ENCODE measurements around the gene ATP5MC3.

The ATP5MC3 gene

DNA sequence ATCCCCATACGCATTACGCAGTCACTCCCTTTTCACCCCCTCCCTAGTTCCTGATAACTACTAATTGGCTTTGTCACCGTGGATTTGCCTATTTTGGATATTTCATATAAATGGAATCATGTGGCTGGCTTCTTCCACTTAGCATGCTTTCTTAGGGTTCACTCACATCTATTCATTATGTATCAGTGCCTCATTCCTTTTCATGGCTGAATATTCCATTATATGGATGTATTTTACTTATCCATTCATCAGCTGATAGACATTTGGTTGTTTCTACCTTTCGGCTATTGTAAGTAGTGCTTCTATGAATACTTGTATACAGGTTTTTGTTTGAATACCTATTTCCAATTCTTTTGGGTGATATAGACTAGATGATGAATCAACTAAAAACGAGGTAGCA is 4.9 kb downstream of the ATP5MC3 start:
- H3K4me1 ChIP-seq (ENCODE audit: control insufficient read depth in 2 of 2, insufficient read depth in 1 of 2, low read depth in 1 of 2, low read length in 2 of 2): no peaks in the 10 kb centered on the region
- H3K23ac ChIP-seq (ENCODE audit: low read depth, low read length, poor library complexity): no peak overlapping the region
- H3K4me2 ChIP-seq (ENCODE audit: insufficient read depth, low read length, poor library complexity, severe bottlenecking): no peak overlapping the region
- H4K8ac ChIP-seq (ENCODE audit: low read depth, low read length): no peak overlapping the region
- no peak overlapping the region for H3K27ac ChIP-seq (replicated peaks; ENCODE audit: low read length)
- no peak overlapping the region for H2BK12ac ChIP-seq (ENCODE audit: low read length)
- H3K4me3 ChIP-seq (ENCODE audit: low read length in 2 of 2): no peak overlapping the region
- no peak overlapping the region for H3K14ac ChIP-seq (ENCODE audit: low read length)
- no peak for DNase-seq (ENCODE audit: low spot score)
- WGBS, 2 donors (ENCODE audit: extremely low coverage in 2 of 2, insufficient read length in 2 of 2, insufficient replicate concordance in 1 of 2): no CpG with 5 or more reads among the region's 5 CpGs
- no peak overlapping the region for H3K9ac ChIP-seq (ENCODE audit: low read depth, low read length, poor library complexity)
- H4K91ac ChIP-seq (ENCODE audit: low read depth, low read length, poor library complexity): no peak overlapping the region
- H2BK120ac ChIP-seq (ENCODE audit: low read depth, low read length): no peak overlapping the region
- no peak overlapping the region for H2AK5ac ChIP-seq (ENCODE audit: low read depth, low read length)
- no peak overlapping the region for H2BK15ac ChIP-seq (ENCODE audit: low read length)
- peaks cover 7 to 63% of the 10 kb centered on the region in 2 donors for H3K36me3 ChIP-seq (replicated peaks in 1 of 2; ENCODE audit: control insufficient read depth in 2 of 2, insufficient read depth in 2 of 2, low read length in 2 of 2)
- no peak overlapping the region for H2BK5ac ChIP-seq (ENCODE audit: low read length)
- H2AFZ ChIP-seq (ENCODE audit: low read length): no peak overlapping the region
- no peak overlapping the region for H3K4ac ChIP-seq (ENCODE audit: low read length)
- no peak overlapping the region for H3K18ac ChIP-seq (ENCODE audit: low read length)
- no peaks in the 10 kb centered on the region for H3K79me1 ChIP-seq (ENCODE audit: low read depth, low read length)
- H3K9me3 ChIP-seq (replicated peaks in 1 of 2; ENCODE audit: control insufficient read depth in 2 of 2, insufficient read depth in 1 of 2, low read depth in 1 of 2, low read length in 2 of 2): no peaks in the 10 kb centered on the region
- no peaks in the 10 kb centered on the region for H3K27me3 ChIP-seq (ENCODE audit: control insufficient read depth in 3 of 3, insufficient read depth in 3 of 3, low read depth in 1 of 3, low read length in 3 of 3)

DNA sequence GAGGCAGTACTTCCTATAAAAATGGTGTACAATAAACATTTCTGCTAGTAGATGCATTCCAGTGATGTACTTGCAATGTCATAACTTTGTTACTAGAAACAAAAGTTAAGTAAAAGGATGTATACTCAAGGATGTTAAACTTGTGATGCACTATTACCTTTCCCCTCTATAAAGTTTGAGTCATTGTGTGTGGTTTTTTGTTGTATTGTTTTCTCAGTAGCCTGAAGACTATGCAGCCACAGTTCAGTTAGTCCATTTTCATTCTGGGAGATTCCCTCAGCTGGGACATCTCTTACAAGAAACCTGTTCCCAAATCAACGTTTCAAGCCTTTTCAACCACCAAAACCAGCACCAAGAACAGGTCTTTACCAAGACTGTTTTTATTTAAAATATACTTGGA is 5.6 kb downstream of the ATP5MC3 start:
- Histone ChIP-seq H3K36me3 (replicated peaks in 1 of 2; ENCODE audit: control insufficient read depth in 2 of 2, insufficient read depth in 2 of 2, low read length in 2 of 2) (peaks cover 7 to 63% of the 10 kb centered on the region in 2 donors), H2AFZ (ENCODE audit: low read length) (no peak overlapping the region), H3K18ac (ENCODE audit: low read length) (no peak overlapping the region), H3K14ac (ENCODE audit: low read length) (no peak overlapping the region), H3K4me2 (ENCODE audit: insufficient read depth, low read length, poor library complexity, severe bottlenecking) (no peak overlapping the region), H2BK12ac (ENCODE audit: low read length) (no peak overlapping the region), H3K4me1 (ENCODE audit: control insufficient read depth in 2 of 2, insufficient read depth in 1 of 2, low read depth in 1 of 2, low read length in 2 of 2) (no peaks in the 10 kb centered on the region), H3K79me1 (ENCODE audit: low read depth, low read length) (no peaks in the 10 kb centered on the region), H3K4ac (ENCODE audit: low read length) (no peak overlapping the region), H2BK5ac (ENCODE audit: low read length) (no peak overlapping the region), H3K4me3 (ENCODE audit: low read length in 2 of 2) (no peak overlapping the region), H2AK5ac (ENCODE audit: low read depth, low read length) (no peak overlapping the region), H3K9ac (ENCODE audit: low read depth, low read length, poor library complexity) (no peak overlapping the region), H2BK120ac (ENCODE audit: low read depth, low read length) (no peak overlapping the region), H3K27me3 (ENCODE audit: control insufficient read depth in 3 of 3, insufficient read depth in 3 of 3, low read depth in 1 of 3, low read length in 3 of 3) (no peaks in the 10 kb centered on the region), H3K27ac (replicated peaks; ENCODE audit: low read length) (no peak overlapping the region), H3K23ac (ENCODE audit: low read depth, low read length, poor library complexity) (no peak overlapping the region), H3K9me3 (replicated peaks in 1 of 2; ENCODE audit: control insufficient read depth in 2 of 2, insufficient read depth in 1 of 2, low read depth in 1 of 2, low read length in 2 of 2) (no peaks in the 10 kb centered on the region), H4K91ac (ENCODE audit: low read depth, low read length, poor library complexity) (no peak overlapping the region), H2BK15ac (ENCODE audit: low read length) (no peak overlapping the region), H4K8ac (ENCODE audit: low read depth, low read length) (no peak overlapping the region)
- no CpG with 5 or more reads among the region's 1 CpG for WGBS, 2 donors (ENCODE audit: extremely low coverage in 2 of 2, insufficient read length in 2 of 2, insufficient replicate concordance in 1 of 2)
- no peak for DNase-seq (ENCODE audit: low spot score)

DNA sequence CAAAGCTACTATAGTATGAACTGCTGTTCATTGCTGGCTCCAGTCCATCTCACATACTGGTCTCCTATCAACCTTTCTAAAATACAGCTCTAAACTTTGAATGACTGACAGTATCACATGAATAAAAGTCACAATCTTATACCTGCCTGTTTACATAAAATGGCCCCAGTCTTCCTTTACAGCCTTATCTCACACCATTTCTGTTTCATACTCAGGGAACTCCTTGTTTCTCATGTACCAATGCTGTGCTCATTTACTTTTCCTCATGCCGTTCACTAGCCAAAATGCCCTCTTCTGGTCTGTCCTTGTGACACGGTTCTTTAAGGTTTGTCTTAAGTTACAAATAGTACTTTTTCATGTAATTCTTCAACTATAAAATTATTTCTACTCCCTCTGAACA is 6.2 kb downstream of the ATP5MC3 start:
- Histone ChIP-seq H2BK15ac (ENCODE audit: low read length) (no peak overlapping the region), H3K9me3 (replicated peaks in 1 of 2; ENCODE audit: control insufficient read depth in 2 of 2, insufficient read depth in 1 of 2, low read depth in 1 of 2, low read length in 2 of 2) (no peaks in the 10 kb centered on the region), H3K4me2 (ENCODE audit: insufficient read depth, low read length, poor library complexity, severe bottlenecking) (no peak overlapping the region), H4K8ac (ENCODE audit: low read depth, low read length) (no peak overlapping the region), H3K23ac (ENCODE audit: low read depth, low read length, poor library complexity) (no peak overlapping the region), H2AFZ (ENCODE audit: low read length) (no peak overlapping the region), H3K27me3 (ENCODE audit: control insufficient read depth in 3 of 3, insufficient read depth in 3 of 3, low read depth in 1 of 3, low read length in 3 of 3) (no peaks in the 10 kb centered on the region), H2BK120ac (ENCODE audit: low read depth, low read length) (no peak overlapping the region), H3K27ac (replicated peaks; ENCODE audit: low read length) (no peak overlapping the region), H3K18ac (ENCODE audit: low read length) (no peak overlapping the region), H2AK5ac (ENCODE audit: low read depth, low read length) (no peak overlapping the region), H3K36me3 (replicated peaks in 1 of 2; ENCODE audit: control insufficient read depth in 2 of 2, insufficient read depth in 2 of 2, low read length in 2 of 2) (peaks cover 7 to 61% of the 10 kb centered on the region in 2 donors), H3K4me1 (ENCODE audit: control insufficient read depth in 2 of 2, insufficient read depth in 1 of 2, low read depth in 1 of 2, low read length in 2 of 2) (no peaks in the 10 kb centered on the region), H2BK5ac (ENCODE audit: low read length) (no peak overlapping the region), H3K4me3 (ENCODE audit: low read length in 2 of 2) (no peak overlapping the region), H3K79me1 (ENCODE audit: low read depth, low read length) (no peaks in the 10 kb centered on the region), H4K91ac (ENCODE audit: low read depth, low read length, poor library complexity) (no peak overlapping the region), H3K4ac (ENCODE audit: low read length) (no peak overlapping the region), H2BK12ac (ENCODE audit: low read length) (no peak overlapping the region), H3K9ac (ENCODE audit: low read depth, low read length, poor library complexity) (no peak overlapping the region), H3K14ac (ENCODE audit: low read length) (no peak overlapping the region)
- no peak for DNase-seq (ENCODE audit: low spot score)
- no CpG with 5 or more reads among the region's 2 CpGs for WGBS, 2 donors (ENCODE audit: extremely low coverage in 2 of 2, insufficient read length in 2 of 2, insufficient replicate concordance in 1 of 2)

DNA sequence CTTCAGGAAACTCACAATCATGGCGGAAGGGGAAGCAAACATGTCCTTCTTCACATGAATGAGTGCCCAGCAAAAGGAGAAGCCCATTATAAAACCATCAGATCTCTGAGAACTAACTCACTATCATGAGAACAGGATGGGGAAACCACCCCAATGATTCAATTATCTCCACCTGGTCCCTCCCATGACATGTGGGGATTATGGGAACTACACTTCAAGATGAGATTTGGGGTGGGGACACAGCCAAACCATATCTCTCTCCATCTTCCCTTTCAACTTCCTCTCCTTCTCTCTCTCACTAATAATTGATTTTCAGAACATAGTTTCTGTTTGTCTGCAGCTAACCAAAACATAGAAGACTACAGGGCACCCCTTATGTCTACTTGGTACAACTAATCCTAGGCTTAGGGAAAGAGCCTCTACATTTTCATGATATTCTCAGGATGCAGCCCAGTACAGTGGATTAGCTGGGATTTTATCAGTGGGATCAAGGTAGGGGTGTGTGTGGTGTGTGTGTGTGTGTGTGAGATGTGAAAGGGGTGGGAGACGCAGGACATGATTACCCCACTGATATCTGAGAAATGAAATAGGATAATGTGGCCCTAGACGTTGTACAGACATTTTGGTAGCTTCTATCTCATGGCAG is 10.7 kb downstream of the ATP5MC3 start:
- Histone ChIP-seq H3K4me1 (ENCODE audit: control insufficient read depth in 2 of 2, insufficient read depth in 1 of 2, low read depth in 1 of 2, low read length in 2 of 2) (peaks cover 0 to 2% of the 10 kb centered on the region in 2 donors), H3K4ac (ENCODE audit: low read length) (no peak overlapping the region), H3K36me3 (replicated peaks in 1 of 2; ENCODE audit: control insufficient read depth in 2 of 2, insufficient read depth in 2 of 2, low read length in 2 of 2) (peaks cover 0 to 16% of the 10 kb centered on the region in 2 donors), H4K91ac (ENCODE audit: low read depth, low read length, poor library complexity) (no peak overlapping the region), H4K8ac (ENCODE audit: low read depth, low read length) (no peak overlapping the region), H3K23ac (ENCODE audit: low read depth, low read length, poor library complexity) (no peak overlapping the region), H3K27ac (replicated peaks; ENCODE audit: low read length) (no peak overlapping the region), H3K18ac (ENCODE audit: low read length) (no peak overlapping the region), H3K9ac (ENCODE audit: low read depth, low read length, poor library complexity) (no peak overlapping the region), H2BK15ac (ENCODE audit: low read length) (no peak overlapping the region), H2BK5ac (ENCODE audit: low read length) (no peak overlapping the region), H3K79me1 (ENCODE audit: low read depth, low read length) (peaks cover 5% of the 10 kb centered on the region), H2AFZ (ENCODE audit: low read length) (no peak overlapping the region), H3K27me3 (ENCODE audit: control insufficient read depth in 3 of 3, insufficient read depth in 3 of 3, low read depth in 1 of 3, low read length in 3 of 3) (no peaks in the 10 kb centered on the region), H3K4me3 (ENCODE audit: low read length in 2 of 2) (no peak overlapping the region), H3K14ac (ENCODE audit: low read length) (no peak overlapping the region), H2AK5ac (ENCODE audit: low read depth, low read length) (no peak overlapping the region), H3K9me3 (replicated peaks in 1 of 2; ENCODE audit: control insufficient read depth in 2 of 2, insufficient read depth in 1 of 2, low read depth in 1 of 2, low read length in 2 of 2) (no peaks in the 10 kb centered on the region), H3K4me2 (ENCODE audit: insufficient read depth, low read length, poor library complexity, severe bottlenecking) (no peak overlapping the region), H2BK12ac (ENCODE audit: low read length) (no peak overlapping the region), H2BK120ac (ENCODE audit: low read depth, low read length) (no peak overlapping the region)
- no CpG with 5 or more reads among the region's 3 CpGs for WGBS, 2 donors (ENCODE audit: extremely low coverage in 2 of 2, insufficient read length in 2 of 2, insufficient replicate concordance in 1 of 2)
- DNase-seq (ENCODE audit: low spot score): no peak
